SK-N-DZ (cell line): Measurements from ENCODE around the gene NIBAN1.

Source experiments
- DNase-seq: peaks from one replicate; pipeline ENCODE4 v3.0.0-alpha.2; 2015; ENCODE audit warnings: low spot score
- small RNA-seq, 2 experiments: library from RNA; depleted of rRNA; stranded (forward); fragments of <200 nt; gene quantifications; one replicate each; pipeline ENCODE3, GENCODE V24; 2014

The NIBAN1 gene

GRCh38 chr1:184945678-184946412 is 28.5 kb downstream of the NIBAN1 start:
- DNase-seq: no peak

DNA sequence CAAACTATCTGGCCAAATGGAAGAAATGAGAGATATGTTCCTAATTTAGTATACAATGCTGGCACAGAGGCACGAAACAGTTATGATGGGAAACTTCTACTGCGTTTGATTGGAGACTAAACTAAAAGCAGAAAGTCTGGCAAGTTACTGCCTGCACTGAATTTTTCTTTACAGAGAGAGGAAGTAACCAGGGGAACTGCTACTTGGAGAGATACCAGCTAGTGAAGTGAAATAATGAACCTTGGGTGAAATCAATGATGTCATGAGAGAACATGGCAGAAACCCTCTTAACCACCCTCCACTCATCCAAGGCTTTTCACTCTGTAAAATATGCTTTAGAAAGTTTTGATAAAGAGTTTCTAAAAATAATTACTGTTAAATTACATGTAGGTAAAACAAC is 29.3 kb downstream of the NIBAN1 start:
- no peak for DNase-seq

DNA sequence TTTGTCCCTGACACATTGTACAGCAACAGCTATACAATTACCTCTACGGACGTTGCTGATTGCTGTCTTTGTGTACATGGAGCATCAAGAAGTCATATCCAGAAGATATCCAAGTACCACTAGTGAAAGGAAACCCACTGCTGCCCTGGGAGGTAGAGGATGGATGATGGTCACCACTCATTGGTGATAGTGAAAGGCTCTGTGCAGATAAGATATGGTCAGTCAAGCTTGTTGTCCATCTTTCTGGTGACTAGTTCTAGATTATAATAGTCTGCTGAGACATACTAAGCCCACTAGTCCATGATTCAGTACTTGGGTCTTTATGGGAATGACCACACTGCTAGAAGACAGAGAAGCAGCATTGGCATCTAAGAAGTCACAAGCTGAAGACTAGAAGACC is 30.3 kb downstream of the NIBAN1 start:
- DNase-seq: no peak

DNA sequence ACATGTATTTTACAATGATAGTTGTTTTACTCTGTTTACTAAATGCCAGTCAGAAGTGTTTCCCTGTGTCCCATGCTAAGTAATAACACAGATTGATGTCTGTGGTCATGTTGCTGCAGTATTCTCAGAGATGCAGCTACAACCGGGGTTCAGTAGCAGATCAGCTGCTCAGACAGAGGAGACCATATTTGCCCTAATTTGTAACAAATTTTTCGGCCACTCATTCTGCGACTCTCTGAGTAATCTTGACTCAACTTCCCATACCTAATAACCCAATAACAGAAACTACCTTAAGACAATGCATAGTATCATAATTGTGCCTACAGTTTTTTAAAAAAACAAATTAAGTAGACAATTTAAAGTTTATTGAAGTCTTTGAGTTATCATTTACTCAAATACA is 32.6 kb downstream of the NIBAN1 start:
- no peak for DNase-seq

DNA sequence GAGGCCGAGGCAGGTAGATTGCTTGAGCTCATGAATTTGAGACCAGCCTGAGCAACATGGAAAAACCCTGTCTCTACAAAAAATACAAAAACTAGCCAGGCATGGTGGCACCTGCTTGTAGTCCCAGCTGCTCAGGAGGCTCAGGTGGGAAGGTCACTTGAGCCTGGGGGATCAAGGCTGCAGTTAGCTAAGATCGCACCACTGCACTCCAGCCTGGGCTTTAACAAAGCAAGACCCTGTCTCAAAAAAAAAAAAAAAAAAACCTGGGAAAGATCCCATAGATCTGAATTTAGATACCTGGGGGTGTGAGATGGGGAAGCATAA is 32.9 kb downstream of the NIBAN1 start:
- DNase-seq: no peak

- DNase-seq: no peak
These were observed 33.5 kb downstream of the NIBAN1 start for GRCh38 chr1:184940694-184941409.

GRCh38 chr1:184940226-184940625 is 34.1 kb downstream of the NIBAN1 start:
- no peak for DNase-seq

DNA sequence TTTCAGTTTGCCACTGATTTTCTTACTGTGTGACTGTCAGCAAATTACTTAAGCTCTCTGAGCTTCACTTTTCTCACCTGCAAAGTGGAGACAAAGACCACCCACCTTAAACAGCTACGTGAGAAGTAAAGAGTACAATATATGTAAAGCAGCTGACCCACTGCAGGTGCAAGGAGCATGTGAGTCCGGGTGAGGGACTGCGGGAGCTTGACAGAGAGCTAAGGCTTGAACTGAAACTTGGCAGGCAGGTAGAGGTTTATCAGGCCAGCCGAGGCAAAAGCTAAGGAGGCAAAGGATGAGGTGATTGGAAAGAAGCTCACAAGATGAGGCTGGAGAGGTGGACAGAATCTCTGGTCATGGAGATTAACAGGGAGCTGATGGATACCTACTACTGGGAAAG is 36.6 kb downstream of the NIBAN1 start:
- no peak for DNase-seq

DNA sequence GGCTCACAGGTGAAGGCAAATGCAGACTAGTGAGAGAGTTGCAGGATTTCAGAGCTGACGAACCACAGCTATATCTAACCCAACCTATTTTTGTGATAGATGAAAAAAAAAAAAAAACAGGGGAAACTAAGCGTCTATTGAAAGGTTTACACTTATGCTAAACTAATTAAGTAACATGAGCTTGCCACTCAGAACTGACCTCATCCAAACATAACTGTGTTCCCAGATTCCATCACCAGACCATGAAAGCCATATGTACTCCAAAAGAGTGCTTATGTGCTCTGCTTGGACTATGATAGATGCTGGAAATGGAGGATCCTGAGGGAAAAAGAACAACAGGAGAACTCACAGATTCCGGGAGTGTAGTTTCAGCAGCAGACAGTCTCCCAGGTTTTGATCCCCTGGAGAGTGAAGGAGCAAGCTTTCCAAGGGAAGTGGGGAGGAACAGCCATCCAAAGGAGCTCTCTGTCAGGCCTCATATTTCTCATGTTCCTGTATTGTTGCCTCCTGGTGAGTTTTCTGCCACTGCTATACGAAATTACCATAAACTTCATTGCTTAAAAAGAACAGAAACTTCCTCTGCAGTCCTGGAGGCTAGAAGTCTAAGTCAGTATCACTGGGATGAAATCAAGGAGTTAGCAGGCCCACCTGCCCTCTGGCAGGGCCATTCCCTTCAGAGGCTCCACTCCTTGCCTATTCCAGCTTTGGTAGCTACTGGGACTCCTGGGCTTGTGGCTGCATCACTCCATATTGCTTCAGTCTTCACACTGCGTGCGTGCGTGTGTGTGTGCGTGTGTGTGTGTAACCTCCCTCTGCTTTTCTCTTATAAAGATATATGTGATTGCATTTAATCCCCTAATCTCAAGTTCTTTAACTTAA is 38.1 kb downstream of the NIBAN1 start:
- no peak for DNase-seq

GRCh38 chr1:184933944-184934343 is 40.4 kb downstream of the NIBAN1 start:
- no peak for DNase-seq

- DNase-seq: no peak
These were observed 42.0 kb downstream of the NIBAN1 start for GRCh38 chr1:184932319-184932718.

DNA sequence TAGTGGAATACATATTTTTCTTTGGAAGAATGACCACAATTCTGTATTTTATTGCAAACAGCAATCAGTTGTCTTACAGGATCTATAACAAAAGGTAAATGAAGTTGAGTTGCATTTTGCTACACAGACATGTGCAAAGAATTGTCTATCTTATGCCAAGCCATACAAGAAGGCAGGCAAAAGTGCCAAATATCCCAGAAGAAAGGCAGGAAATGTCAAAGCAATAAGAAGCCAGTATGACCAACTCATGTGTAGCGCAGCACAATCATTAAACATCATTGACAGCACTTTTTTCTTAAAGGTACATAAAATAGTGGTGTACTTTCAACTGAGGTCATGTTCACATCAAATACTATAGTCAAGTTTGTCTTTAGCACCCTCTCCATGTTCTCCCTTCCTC is 42.7 kb downstream of the NIBAN1 start:
- no peak for DNase-seq

DNA sequence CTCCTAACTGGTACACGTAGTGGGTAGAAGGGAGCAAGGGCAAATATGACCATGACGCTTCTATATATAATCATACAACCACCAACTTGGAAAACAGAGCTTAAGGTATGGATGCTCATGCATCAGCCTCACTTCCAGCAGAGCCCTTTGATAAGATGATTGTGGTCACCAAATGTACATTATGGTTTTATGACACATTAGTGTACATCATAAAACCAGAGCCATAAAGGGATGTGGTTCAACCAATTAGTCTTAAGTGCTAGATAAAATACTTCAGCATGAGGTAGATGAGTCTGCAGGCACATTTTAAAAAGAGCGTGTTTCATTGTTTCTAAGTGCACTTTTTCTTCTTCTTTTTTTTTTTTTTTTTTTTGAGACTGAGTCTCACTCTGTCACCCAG is 43.7 kb downstream of the NIBAN1 start:
- no peak for DNase-seq

DNA sequence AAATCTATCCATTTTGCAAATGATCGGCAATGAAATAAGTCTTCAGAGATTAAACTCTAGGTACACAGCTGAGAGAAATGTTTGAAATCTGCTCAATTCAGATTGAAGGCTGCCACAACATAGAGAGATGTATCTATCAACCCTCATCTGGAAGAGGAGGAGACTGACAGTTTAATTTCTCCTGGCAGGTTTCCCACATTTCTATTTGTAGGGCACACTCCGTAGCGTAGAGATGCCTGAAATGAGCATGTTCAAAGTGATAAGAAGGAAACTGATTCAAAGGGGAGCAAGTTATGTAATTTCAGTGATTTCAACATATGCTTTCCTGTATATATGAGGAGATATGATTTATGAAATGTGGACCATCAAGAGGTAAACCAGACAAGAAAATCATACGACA is 44.1 kb downstream of the NIBAN1 start:
- no peak for DNase-seq

GRCh38 chr1:184929711-184930202 is 44.6 kb downstream of the NIBAN1 start:
- no peak for DNase-seq

DNA sequence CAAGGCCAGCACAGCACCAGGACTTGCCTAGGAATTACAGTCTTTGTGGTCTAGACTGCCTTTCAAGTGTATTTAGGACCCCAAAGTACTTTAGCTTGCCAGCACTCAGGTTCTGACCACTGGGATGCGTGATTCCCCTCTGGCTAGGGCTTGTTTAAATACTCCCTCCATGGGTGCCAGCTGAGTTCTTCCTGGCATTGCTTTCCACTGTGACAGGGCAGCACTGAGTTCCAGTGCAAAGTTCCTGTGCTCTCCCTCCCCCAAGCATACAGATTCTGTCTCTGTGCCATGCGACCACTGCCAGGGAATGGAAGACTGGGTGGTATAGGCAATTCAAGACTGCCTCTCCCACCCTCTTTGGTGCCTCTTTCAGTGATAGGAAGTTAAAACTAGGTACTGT is 45.9 kb downstream of the NIBAN1 start:
- no peak for DNase-seq

Small RNAs within 50 kb of the gene (small RNA-seq; reads per million reads assigned to genes)
- gene RNA5SP72: 0 to 0.08 reads per million in 2 experiments
